ENCODE results near the gene SULT1E1.

Gene SULT1E1

DNA sequence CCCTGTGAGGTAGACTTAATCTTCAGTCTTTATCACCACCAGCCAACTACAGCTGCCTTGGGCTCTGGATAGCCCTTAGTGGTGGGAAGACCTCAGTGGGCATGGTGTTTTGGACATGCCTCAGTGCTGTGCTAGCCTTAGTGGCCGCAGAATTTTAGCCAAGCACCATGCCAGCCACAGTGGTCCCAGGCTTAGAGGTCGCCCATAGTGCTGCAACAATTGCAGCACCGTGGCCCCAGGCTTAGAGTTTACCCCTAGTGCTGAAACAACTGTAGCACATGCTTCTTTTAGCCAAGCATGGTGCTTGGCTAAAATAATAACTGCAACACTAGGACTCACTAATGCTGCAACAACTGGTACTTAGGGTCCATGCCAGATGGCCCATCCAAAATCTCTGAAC lies 60.6 kb downstream of the SULT1E1 start:
- DNase-seq (ENCODE audit: low read depth in 2 of 2) = no peak

DNA sequence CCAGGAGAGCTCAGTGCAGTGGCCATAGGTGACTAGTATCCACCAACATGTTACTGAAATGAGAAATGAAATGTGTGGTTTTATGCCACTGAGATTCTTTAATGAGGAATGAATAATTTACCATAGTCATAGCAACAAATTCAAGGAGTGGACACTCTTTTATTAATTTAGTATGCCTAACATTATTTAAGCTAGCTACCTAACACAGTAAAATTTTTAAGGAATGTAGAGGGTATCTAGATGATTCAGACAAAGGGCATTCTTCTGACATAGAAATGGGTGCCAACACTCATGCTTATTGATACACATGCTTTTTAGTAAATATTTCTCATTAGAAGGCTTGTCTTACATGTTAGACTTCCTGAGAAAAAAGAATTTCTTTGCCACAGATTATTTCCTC lies 66.2 kb downstream of the SULT1E1 start:
- no peak for DNase-seq (ENCODE audit: low read depth in 2 of 2)
